8988T (cell line): ENCODE results near the gene RCSD1.
"Not testable (repeated sequence)": the region's sequence is repeated elsewhere in the genome, so short reads cannot be mapped to it uniquely, and the experiment has no call there.

Experiments used
- DNase-seq: peaks from one replicate; pipeline ENCODE4 v3.0.0; 2011

Gene RCSD1

GRCh38 chr1:167629681-167630567 lies at the start of gene RCSD1:
RCSD1 (plus strand) TSS chr1:167630232; CDS start chr1:167630424, 192 bp downstream.
- DNase-seq = no peak

- DNase-seq = no peak
Observed at GRCh38 chr1:167582064-167582463, 48.0 kb upstream of the RCSD1 start.

GRCh38 chr1:167582722-167583121 lies 47.3 kb upstream of the RCSD1 start:
- no peak for DNase-seq

- no peak for DNase-seq
Observed at GRCh38 chr1:167584581-167584980, 45.5 kb upstream of the RCSD1 start.

- no peak for DNase-seq
Observed at GRCh38 chr1:167587342-167587741, 42.7 kb upstream of the RCSD1 start.

GRCh38 chr1:167587872-167588271 lies 42.2 kb upstream of the RCSD1 start:
- DNase-seq = no peak

GRCh38 chr1:167588361-167588760 lies 41.7 kb upstream of the RCSD1 start:
- DNase-seq = no peak

- no peak for DNase-seq
Observed at GRCh38 chr1:167592475-167592874, 37.6 kb upstream of the RCSD1 start.

- DNase-seq = no peak
Observed at GRCh38 chr1:167593860-167594259, 36.2 kb upstream of the RCSD1 start.

GRCh38 chr1:167594822-167595221 lies 35.2 kb upstream of the RCSD1 start:
- no peak for DNase-seq

GRCh38 chr1:167599957-167600581 lies 30.0 kb upstream of the RCSD1 start:
- DNase-seq = no peak

- no peak for DNase-seq
Observed at GRCh38 chr1:167601442-167602383, 28.3 kb upstream of the RCSD1 start.

- DNase-seq = no peak
Observed at GRCh38 chr1:167602840-167603239, 27.2 kb upstream of the RCSD1 start.

GRCh38 chr1:167605576-167605975 lies 24.5 kb upstream of the RCSD1 start:
- DNase-seq = no peak

GRCh38 chr1:167611983-167612382 lies 18.0 kb upstream of the RCSD1 start:
- no peak for DNase-seq

GRCh38 chr1:167612587-167613385 lies 17.2 kb upstream of the RCSD1 start:
- no peak for DNase-seq

- DNase-seq = not testable (repeated sequence)
Observed at GRCh38 chr1:167613984-167614383, 16.0 kb upstream of the RCSD1 start.

- no peak for DNase-seq
Observed at GRCh38 chr1:167614851-167615250, 15.2 kb upstream of the RCSD1 start.

GRCh38 chr1:167616521-167616920 lies 13.5 kb upstream of the RCSD1 start:
- no peak for DNase-seq

- DNase-seq = no peak
Observed at GRCh38 chr1:167617153-167618147, 12.6 kb upstream of the RCSD1 start.

- DNase-seq = no peak
Observed at GRCh38 chr1:167618366-167618765, 11.7 kb upstream of the RCSD1 start.
